Endothelial cell of umbilical vein (primary cell): ENCODE data around the gene FOXK1. TPM values are rescaled to one million over a fixed set of nuclear protein-coding genes. Genes with fewer than 3 reads are reported as not detected.

Experiments used
- BruUV-seq: library from RNA; stranded (reverse); fragments of 400-500 nt; replicated peaks from 2 replicates; lab custom pipeline; 2021; lab: Mats Ljungman, UMichigan
- CTCF ChIA-PET: fragments of 300-600, 350-600 bp; sonication (Branson Sonifier 250); formaldehyde crosslinking; loops from one replicate; lab custom pipeline; 2021; ENCODE audit warnings: antibody characterized with exemption, inconsistent platforms; lab: Charles Lee
- POLR2A ChIA-PET: fragments of 300-600, 350-600 bp; sonication (Branson Sonifier 250); formaldehyde crosslinking; loops from one replicate; lab custom pipeline; 2021; ENCODE audit warnings: antibody characterized with exemption, inconsistent platforms; lab: Charles Lee
- DNase-seq: peaks from one replicate; pipeline ENCODE4 v3.0.0-alpha.2; 2011; ENCODE audit warnings: low read depth, low spot score
- FAIRE-seq: peaks from 2 replicates; lab custom pipeline; 2011; peaks lifted over from hg19 to GRCh38; lab: Jason Lieb, UNC
- H2AFZ ChIP-seq: 2 replicates; pipeline ENCODE4 v1.6.0; 2012; ENCODE audit warnings: low read depth, low read length, control low read depth, inconsistent platforms
- H3K27ac ChIP-seq: 2 replicates; pipeline ENCODE4 v1.5.1; 2011; ENCODE audit warnings: low read depth, mild to moderate bottlenecking, control low read depth, low read length, moderate library complexity; ENCODE audit not compliant: insufficient read depth
- H3K27me3 ChIP-seq, 2 experiments: 2 replicates each; pipeline versions ENCODE4 v1.6.0 to v1.6.1; 2011; ENCODE audit warnings: low read length in 2 of 2, mixed read lengths in 1 of 2; ENCODE audit not compliant: control insufficient read depth in 2 of 2, insufficient read depth in 2 of 2
- H3K36me3 ChIP-seq, 2 experiments: 2 replicates in 1 of 2; 3 replicates in 1 of 2; pipeline ENCODE4 v1.5.1; 2011; ENCODE audit warnings: low read length in 2 of 2, mild to moderate bottlenecking in 1 of 2, moderate library complexity in 1 of 2; ENCODE audit not compliant: control insufficient read depth in 2 of 2, insufficient read depth in 2 of 2; ENCODE audit errors: extremely low read depth in 1 of 2
- H3K4me1 ChIP-seq: 3 replicates; pipeline ENCODE4 v1.5.1; 2011; ENCODE audit warnings: mild to moderate bottlenecking, low read length; ENCODE audit not compliant: control insufficient read depth, insufficient read depth; ENCODE audit errors: extremely low read depth
- H3K4me2 ChIP-seq: 2 replicates; pipeline ENCODE4 v1.6.1; 2011; ENCODE audit warnings: low read length, control low read depth, mixed read lengths; ENCODE audit not compliant: insufficient read depth
- H3K4me3 ChIP-seq, 3 experiments: fragments of 200-600 bp in 1 of 3; sonication (generic), shearing (Covaris generic) in 1 of 3; replicated peaks in 1 of 3; 2 replicates each; pipeline ENCODE4 v1.5.1; 2011 to 2016; ENCODE audit warnings: control low read depth in 3 of 3, low read length in 3 of 3, mild to moderate bottlenecking in 2 of 3, inconsistent platforms in 1 of 3, low read depth in 1 of 3, moderate library complexity in 1 of 3; ENCODE audit not compliant: insufficient read depth in 1 of 3
- H3K79me2 ChIP-seq: 2 replicates; pipeline ENCODE4 v1.6.0; 2012; ENCODE audit warnings: low read length, inconsistent platforms; ENCODE audit not compliant: control insufficient read depth, insufficient read depth
- H3K9ac ChIP-seq: replicated peaks from 2 replicates; pipeline ENCODE3; 2011; ENCODE audit warnings: low read length, control low read depth; ENCODE audit not compliant: insufficient read depth; ENCODE audit errors: extremely low read depth
- H3K9me1 ChIP-seq: replicated peaks from 3 replicates; pipeline ENCODE4 v1.6.0; 2011; ENCODE audit warnings: mild to moderate bottlenecking, low read length; ENCODE audit not compliant: control insufficient read depth, insufficient read depth; ENCODE audit errors: extremely low read depth
- H3K9me3 ChIP-seq: replicated peaks from 2 replicates; pipeline ENCODE4 v1.5.1; 2012; ENCODE audit warnings: low read length, inconsistent platforms; ENCODE audit not compliant: control insufficient read depth, insufficient read depth
- H4K20me1 ChIP-seq: replicated peaks from 2 replicates; pipeline ENCODE3; 2011; ENCODE audit warnings: mild to moderate bottlenecking, low read length; ENCODE audit not compliant: control insufficient read depth, insufficient read depth; ENCODE audit errors: extremely low read depth
- EZH2 ChIP-seq: IDR thresholded peaks from 2 replicates; pipeline ENCODE4 v1.6.1; 2012; ENCODE audit warnings: borderline replicate concordance, low read depth, mild to moderate bottlenecking, moderate library complexity, low read length, inconsistent platforms; ENCODE audit not compliant: severe bottlenecking
- FOS ChIP-seq: IDR thresholded peaks from 2 replicates; pipeline ENCODE4 v1.6.1; 2011; ENCODE audit warnings: mild to moderate bottlenecking, low read length, moderate library complexity, borderline replicate concordance; ENCODE audit not compliant: insufficient read depth
- GATA2 ChIP-seq: IDR thresholded peaks from 2 replicates; pipeline ENCODE4 v1.7.0; 2011; ENCODE audit warnings: low read depth, mild to moderate bottlenecking, moderate library complexity, mixed read lengths, low read length; ENCODE audit not compliant: insufficient read length, insufficient read depth
- JUN ChIP-seq: IDR thresholded peaks from 2 replicates; pipeline ENCODE4 v1.6.1; 2011; ENCODE audit warnings: borderline replicate concordance, low read depth; ENCODE audit not compliant: insufficient read length, insufficient read depth
- MYC ChIP-seq: IDR thresholded peaks from one replicate; pipeline ENCODE4 v1.6.1; 2011; ENCODE audit warnings: mild to moderate bottlenecking, low read depth, low read length
- POLR2A ChIP-seq: IDR thresholded peaks from 2 replicates; pipeline ENCODE4 v1.6.1; 2012; ENCODE audit warnings: low read depth, mild to moderate bottlenecking, control low read depth, low read length
- POLR2AphosphoS5 ChIP-seq: IDR thresholded peaks from 2 replicates; pipeline ENCODE4 v1.6.1; 2012; ENCODE audit warnings: low read depth, mild to moderate bottlenecking, control low read depth, low read length, moderate library complexity; ENCODE audit not compliant: insufficient read depth
- dilution Hi-C: fragments of 300-500 bp; cut with MboI; formaldehyde crosslinking; loops from one replicate; pipeline ENCODE4 v1.15.0; 2019; ENCODE audit warnings: low sequenced_read_pairs; ENCODE audit not compliant: extremely low pct_ligation_motif_present
- intact Hi-C: fragments of 100-400 bp; cut with micrococcal nuclease; formaldehyde crosslinking; loops from one replicate; pipeline ENCODE4 v1.10.0; 2022
- polyA plus RNA-seq, 4 experiments: library from polyadenylated mRNA; depleted of rRNA in 3 of 4; stranded (reverse) in 3 of 4; unstranded in 1 of 4; fragments of >200 nt; gene quantifications; 2 replicates each; pipeline versions ENCODE4 v1.2.1 to v1.2.3, GENCODE V29; 2011 to 2012; ENCODE audit warnings: missing spikeins in 1 of 4
- total RNA-seq: library from RNA; stranded (reverse); gene quantifications from 2 replicates; pipeline ENCODE4 v1.2.3, GENCODE V29; 2021
- TF ChIP-seq, protein P1 (sequence below), 2 donors: IDR thresholded peaks; 1 replicate in 1 of 2; 2 replicates in 1 of 2; pipeline ENCODE4 v1.5.1; 2011; ENCODE audit warnings: low read length in 2 of 2, mild to moderate bottlenecking in 2 of 2, moderate library complexity in 2 of 2, control low read depth in 1 of 2, inconsistent platforms in 1 of 2, low read depth in 1 of 2; ENCODE audit not compliant: insufficient read depth in 1 of 2; ENCODE audit errors: extremely low read depth in 1 of 2
- TF ChIP-seq, protein P2 (sequence below): IDR thresholded peaks from 2 replicates; pipeline ENCODE4 v1.6.1; 2011; ENCODE audit not compliant: insufficient read depth, insufficient read length

Gene FOXK1
- total and polyA plus RNA-seq, 2 donors (not counting 3 experiments of a cell fraction or from before 2014, with no cell fraction given): 8.0 to 52.1 TPM

DNA sequence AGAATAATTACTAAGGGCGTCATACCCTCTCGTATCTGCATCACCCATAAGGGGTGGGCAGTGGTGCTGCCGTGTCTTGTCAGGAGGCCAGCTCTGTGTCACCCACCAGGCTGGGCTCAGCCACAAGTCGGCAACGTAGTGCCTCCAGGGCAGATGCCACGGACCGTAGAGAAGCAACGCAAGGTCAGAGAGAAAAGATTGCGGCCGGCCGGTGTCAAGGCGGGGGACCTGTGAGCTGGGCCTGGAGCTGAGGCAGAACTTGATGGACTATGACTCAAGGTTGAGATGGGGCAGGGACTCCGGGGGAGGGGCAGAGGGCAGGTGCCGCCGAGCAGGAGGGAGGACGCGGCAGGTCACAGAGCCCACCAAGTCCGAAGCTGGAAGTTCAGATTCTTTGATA lies 29.5 kb downstream of the FOXK1 start:
- H3K9ac ChIP-seq: no peak overlapping the region
- POLR2A ChIA-PET: interaction anchor here (0.7 kb wide), 1 partner anchor 14 kb away, joined by 4 read pairs; no protein-coding TSS in a partner anchor
- dilution Hi-C loops (no loop called here), intact Hi-C loops (no loop called here)
- CTCF ChIA-PET: interaction anchor here (1.9 kb wide), 1 partner anchor 12 kb away, joined by 9 read pairs; no protein-coding TSS in a partner anchor
- TF ChIP-seq, protein P1, sequence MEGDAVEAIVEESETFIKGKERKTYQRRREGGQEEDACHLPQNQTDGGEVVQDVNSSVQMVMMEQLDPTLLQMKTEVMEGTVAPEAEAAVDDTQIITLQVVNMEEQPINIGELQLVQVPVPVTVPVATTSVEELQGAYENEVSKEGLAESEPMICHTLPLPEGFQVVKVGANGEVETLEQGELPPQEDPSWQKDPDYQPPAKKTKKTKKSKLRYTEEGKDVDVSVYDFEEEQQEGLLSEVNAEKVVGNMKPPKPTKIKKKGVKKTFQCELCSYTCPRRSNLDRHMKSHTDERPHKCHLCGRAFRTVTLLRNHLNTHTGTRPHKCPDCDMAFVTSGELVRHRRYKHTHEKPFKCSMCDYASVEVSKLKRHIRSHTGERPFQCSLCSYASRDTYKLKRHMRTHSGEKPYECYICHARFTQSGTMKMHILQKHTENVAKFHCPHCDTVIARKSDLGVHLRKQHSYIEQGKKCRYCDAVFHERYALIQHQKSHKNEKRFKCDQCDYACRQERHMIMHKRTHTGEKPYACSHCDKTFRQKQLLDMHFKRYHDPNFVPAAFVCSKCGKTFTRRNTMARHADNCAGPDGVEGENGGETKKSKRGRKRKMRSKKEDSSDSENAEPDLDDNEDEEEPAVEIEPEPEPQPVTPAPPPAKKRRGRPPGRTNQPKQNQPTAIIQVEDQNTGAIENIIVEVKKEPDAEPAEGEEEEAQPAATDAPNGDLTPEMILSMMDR (IDR thresholded peaks at IDR 0.05; ENCODE audit: extremely low read depth in 1 of 2, insufficient read depth in 1 of 2, low read depth in 1 of 2, low read length in 2 of 2): no peak
- TF ChIP-seq JUN (no peak), POLR2A (no peak), EZH2 (no peak), POLR2AphosphoS5 (no peak), GATA2 (no peak), FOS (no peak), MYC (no peak)
- TF ChIP-seq, protein P2, sequence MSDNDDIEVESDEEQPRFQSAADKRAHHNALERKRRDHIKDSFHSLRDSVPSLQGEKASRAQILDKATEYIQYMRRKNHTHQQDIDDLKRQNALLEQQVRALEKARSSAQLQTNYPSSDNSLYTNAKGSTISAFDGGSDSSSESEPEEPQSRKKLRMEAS: no peak
- H3K4me1 ChIP-seq: peaks cover 19% of the 10 kb centered on the region
- H3K4me3 ChIP-seq: no peak overlapping the region
- H3K9me1 ChIP-seq: no peaks in the 10 kb centered on the region
- no peak for FAIRE-seq
- H3K27me3 ChIP-seq: no peaks in the 10 kb centered on the region
- H2AFZ ChIP-seq: no peak overlapping the region
- H4K20me1 ChIP-seq: no peaks in the 10 kb centered on the region
- peaks cover 83% of the 10 kb centered on the region for H3K79me2 ChIP-seq
- H3K27ac ChIP-seq: no peak overlapping the region
- no TSS peak for BruUV-seq
- no peaks in the 10 kb centered on the region for H3K9me3 ChIP-seq
- no peak for DNase-seq
- no peak overlapping the region for H3K4me2 ChIP-seq
- H3K36me3 ChIP-seq: peaks cover 0 to 3% of the 10 kb centered on the region in 2 experiments
